GM12878 (cell line): ENCODE measurements around the gene CES3. TPM values are rescaled to one million over a fixed set of nuclear protein-coding genes. Genes with fewer than 3 reads are reported as not detected.

Experiments
- DPF2 ChIP-seq: fragments of 450-650 bp; IDR thresholded peaks from 2 replicates; pipeline ENCODE4 v1.6.1; 2017; ENCODE audit warnings: mild to moderate bottlenecking
- FOXM1 ChIP-seq: IDR thresholded peaks from 2 replicates; pipeline ENCODE4 v1.6.1; 2012; ENCODE audit warnings: low read depth, mild to moderate bottlenecking, inconsistent platforms, low read length, moderate library complexity
- HDAC2 ChIP-seq: fragments of 200-600 bp; sonication (generic); IDR thresholded peaks from 2 replicates; pipeline ENCODE4 v1.6.1; 2017
- KLF5 ChIP-seq: fragments of 450-650 bp; IDR thresholded peaks from 2 replicates; pipeline ENCODE4 v1.6.1; 2014; ENCODE audit warnings: mild to moderate bottlenecking; ENCODE audit not compliant: partially characterized antibody
- MEF2B ChIP-seq: fragments of 450-650 bp; IDR thresholded peaks from 2 replicates; pipeline ENCODE4 v1.6.1; 2018; ENCODE audit warnings: mild to moderate bottlenecking, moderate library complexity; ENCODE audit not compliant: partially characterized antibody, poor library complexity, severe bottlenecking
- MTA2 ChIP-seq: fragments of 450-650 bp; IDR thresholded peaks from 2 replicates; pipeline ENCODE4 v1.6.1; 2016; ENCODE audit warnings: low read depth, mild to moderate bottlenecking, moderate library complexity
- MYB ChIP-seq: fragments of 150-350 bp; IDR thresholded peaks from 2 replicates; pipeline ENCODE4 v1.6.1; 2014; ENCODE audit warnings: mild to moderate bottlenecking, low read depth, low read length, borderline replicate concordance
- NR2C1 ChIP-seq: fragments of 450-650 bp; IDR thresholded peaks from 2 replicates; pipeline ENCODE4 v1.6.1; 2017; ENCODE audit warnings: antibody characterized with exemption, mild to moderate bottlenecking, moderate library complexity
- NR2C2 ChIP-seq: IDR thresholded peaks from 2 replicates; pipeline ENCODE4 v1.6.1; 2011; ENCODE audit warnings: borderline replicate concordance, low read depth; ENCODE audit not compliant: control insufficient read depth, insufficient read length
- PAX8 ChIP-seq: fragments of 450-650 bp; IDR thresholded peaks from 2 replicates; pipeline ENCODE4 v1.6.1; 2017; ENCODE audit warnings: mild to moderate bottlenecking, moderate library complexity
- PML ChIP-seq: IDR thresholded peaks from 2 replicates; pipeline ENCODE4 v1.6.1; 2012; ENCODE audit warnings: low read length, inconsistent platforms
- POU2F2 ChIP-seq: IDR thresholded peaks from 3 replicates; pipeline ENCODE4 v1.6.1; 2011; ENCODE audit warnings: low read depth, mild to moderate bottlenecking, low read length, borderline replicate concordance
- RAD51 ChIP-seq: fragments of 450-650 bp; IDR thresholded peaks from 2 replicates; pipeline ENCODE4 v1.6.1; 2016; ENCODE audit warnings: moderate library complexity, mild to moderate bottlenecking, inconsistent platforms
- SMC3 ChIP-seq: IDR thresholded peaks from 2 replicates; pipeline ENCODE4 v1.6.1; 2011; ENCODE audit warnings: low read length, improper control_type of control experiment, borderline replicate concordance
- STAT3 ChIP-seq: IDR thresholded peaks from 2 replicates; pipeline ENCODE4 v1.6.1; 2011; ENCODE audit warnings: low read depth, low read length, improper control_type of control experiment
- ZNF217 ChIP-seq: fragments of 450-650 bp; IDR thresholded peaks from 2 replicates; pipeline ENCODE4 v1.6.1; 2017; ENCODE audit warnings: antibody characterized with exemption, mild to moderate bottlenecking
- ZNF274 ChIP-seq: IDR thresholded peaks from one replicate; pipeline ENCODE4 v1.8.0; 2011; ENCODE audit not compliant: insufficient read length, insufficient read depth
- ZSCAN29 ChIP-seq: fragments of 450-650 bp; IDR thresholded peaks from 2 replicates; pipeline ENCODE4 v1.6.1; 2017; ENCODE audit warnings: mild to moderate bottlenecking, moderate library complexity
- ZZZ3 ChIP-seq: IDR thresholded peaks from 2 replicates; pipeline ENCODE4 v1.6.1; 2011; ENCODE audit warnings: low read depth; ENCODE audit not compliant: control insufficient read depth, insufficient read length
- polyA plus RNA-seq, 11 experiments: library from polyadenylated mRNA; depleted of rRNA in 4 of 11; unstranded in 6 of 11; stranded (reverse) in 5 of 11; fragments of >200 nt; fragmentation: Nextera tagmentation in 4 of 11; fragmentation: Illumina TruSeq in 1 of 11; extraction: Ambion mirVana in 4 of 11; extraction: Trizol in 1 of 11; gene quantifications; 1 replicate in 1 of 11; 2 replicates in 10 of 11; pipeline versions ENCODE4 v1.2.1 to v1.2.3, GENCODE V29; 2011 to 2016; ENCODE audit warnings: inconsistent platforms in 2 of 11, missing spikeins in 2 of 11, low read depth in 1 of 11
- total RNA-seq, 4 experiments: library from RNA; depleted of rRNA in 3 of 4; stranded (reverse); fragments of >200 nt in 3 of 4; fragmentation: Illumina TruSeq in 1 of 4; extraction: Trizol in 1 of 4; gene quantifications; 2 replicates each; pipeline versions ENCODE4 v1.2.1 to v1.2.3, GENCODE V29; 2013 to 2021
- TF ChIP-seq, protein P1 (sequence below): IDR thresholded peaks from 2 replicates; pipeline ENCODE4 v1.6.1; 2012; ENCODE audit warnings: low read length, inconsistent platforms
- TF ChIP-seq, protein P2 (sequence below): fragments of 150-350 bp; IDR thresholded peaks from 2 replicates; pipeline ENCODE4 v1.6.1; 2014; ENCODE audit warnings: mild to moderate bottlenecking, low read depth, low read length
- TF ChIP-seq, protein P3 (sequence below): fragments of 450-650 bp; IDR thresholded peaks from 2 replicates; pipeline ENCODE4 v1.6.1; 2017; ENCODE audit warnings: mild to moderate bottlenecking, low read depth, inconsistent platforms; ENCODE audit not compliant: poor library complexity, severe bottlenecking
- TF ChIP-seq, protein P4 (sequence below): fragments of 450-650 bp; IDR thresholded peaks from 2 replicates; pipeline ENCODE4 v1.6.1; 2016; ENCODE audit warnings: mild to moderate bottlenecking

The CES3 gene
- total and polyA plus RNA-seq, 10 of the 15 experiments (the other 5 are each of a cell fraction or from before 2014, with no cell fraction given): 0.09 to 3.1 (median 0.76) TPM

DNA sequence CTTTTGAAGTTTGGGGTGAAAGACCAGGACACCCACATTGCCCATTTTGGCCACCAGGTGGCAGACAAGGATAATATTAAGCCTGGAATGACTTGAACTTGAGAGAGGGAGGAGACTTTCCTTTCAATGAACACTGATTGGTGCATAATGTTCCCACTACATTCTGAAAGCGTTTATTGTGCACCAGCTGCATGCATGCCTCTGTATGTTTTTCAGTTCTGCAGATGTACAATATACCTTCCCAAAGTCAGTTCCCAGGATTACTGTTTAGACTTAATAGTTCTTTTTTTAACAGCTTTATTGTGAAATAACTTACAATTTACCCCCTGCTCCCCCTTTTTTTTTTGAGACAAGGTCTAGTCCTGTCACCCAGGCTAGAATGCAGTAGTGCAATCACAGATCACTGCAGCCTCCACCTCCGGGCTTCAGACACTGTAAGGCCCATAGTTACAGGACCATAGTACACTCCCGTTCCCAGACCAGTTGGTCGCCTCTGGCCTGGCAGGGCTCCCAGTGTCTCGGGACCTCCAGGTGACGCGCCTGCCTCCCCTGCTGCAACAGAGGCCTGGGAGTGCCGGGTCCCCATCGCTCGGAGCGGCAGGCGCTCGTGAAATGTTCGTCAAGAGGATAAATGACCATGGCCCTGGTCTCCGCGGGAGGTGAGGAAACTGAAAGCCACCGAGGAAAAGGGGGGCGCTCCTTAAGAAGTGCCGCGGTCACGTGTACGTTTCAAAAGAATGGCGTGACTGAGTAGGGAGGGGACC lies 13.6 kb upstream of the CES3 start (continued):
- TF ChIP-seq, protein P1, sequence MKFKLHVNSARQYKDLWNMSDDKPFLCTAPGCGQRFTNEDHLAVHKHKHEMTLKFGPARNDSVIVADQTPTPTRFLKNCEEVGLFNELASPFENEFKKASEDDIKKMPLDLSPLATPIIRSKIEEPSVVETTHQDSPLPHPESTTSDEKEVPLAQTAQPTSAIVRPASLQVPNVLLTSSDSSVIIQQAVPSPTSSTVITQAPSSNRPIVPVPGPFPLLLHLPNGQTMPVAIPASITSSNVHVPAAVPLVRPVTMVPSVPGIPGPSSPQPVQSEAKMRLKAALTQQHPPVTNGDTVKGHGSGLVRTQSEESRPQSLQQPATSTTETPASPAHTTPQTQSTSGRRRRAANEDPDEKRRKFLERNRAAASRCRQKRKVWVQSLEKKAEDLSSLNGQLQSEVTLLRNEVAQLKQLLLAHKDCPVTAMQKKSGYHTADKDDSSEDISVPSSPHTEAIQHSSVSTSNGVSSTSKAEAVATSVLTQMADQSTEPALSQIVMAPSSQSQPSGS: no peak
- TF ChIP-seq NR2C1: no peak
- TF ChIP-seq, protein P2, sequence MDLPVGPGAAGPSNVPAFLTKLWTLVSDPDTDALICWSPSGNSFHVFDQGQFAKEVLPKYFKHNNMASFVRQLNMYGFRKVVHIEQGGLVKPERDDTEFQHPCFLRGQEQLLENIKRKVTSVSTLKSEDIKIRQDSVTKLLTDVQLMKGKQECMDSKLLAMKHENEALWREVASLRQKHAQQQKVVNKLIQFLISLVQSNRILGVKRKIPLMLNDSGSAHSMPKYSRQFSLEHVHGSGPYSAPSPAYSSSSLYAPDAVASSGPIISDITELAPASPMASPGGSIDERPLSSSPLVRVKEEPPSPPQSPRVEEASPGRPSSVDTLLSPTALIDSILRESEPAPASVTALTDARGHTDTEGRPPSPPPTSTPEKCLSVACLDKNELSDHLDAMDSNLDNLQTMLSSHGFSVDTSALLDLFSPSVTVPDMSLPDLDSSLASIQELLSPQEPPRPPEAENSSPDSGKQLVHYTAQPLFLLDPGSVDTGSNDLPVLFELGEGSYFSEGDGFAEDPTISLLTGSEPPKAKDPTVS: no peak
- no peak for TF ChIP-seq ZNF217
- TF ChIP-seq ZNF274: no peak
- TF ChIP-seq POU2F2: peak; percentile 47; the same call in 1 of the 3 replicates
- 0 out of 2 replicates have a peak, but pooled peaks have one; percentile 40 for TF ChIP-seq STAT3
- TF ChIP-seq, protein P3, sequence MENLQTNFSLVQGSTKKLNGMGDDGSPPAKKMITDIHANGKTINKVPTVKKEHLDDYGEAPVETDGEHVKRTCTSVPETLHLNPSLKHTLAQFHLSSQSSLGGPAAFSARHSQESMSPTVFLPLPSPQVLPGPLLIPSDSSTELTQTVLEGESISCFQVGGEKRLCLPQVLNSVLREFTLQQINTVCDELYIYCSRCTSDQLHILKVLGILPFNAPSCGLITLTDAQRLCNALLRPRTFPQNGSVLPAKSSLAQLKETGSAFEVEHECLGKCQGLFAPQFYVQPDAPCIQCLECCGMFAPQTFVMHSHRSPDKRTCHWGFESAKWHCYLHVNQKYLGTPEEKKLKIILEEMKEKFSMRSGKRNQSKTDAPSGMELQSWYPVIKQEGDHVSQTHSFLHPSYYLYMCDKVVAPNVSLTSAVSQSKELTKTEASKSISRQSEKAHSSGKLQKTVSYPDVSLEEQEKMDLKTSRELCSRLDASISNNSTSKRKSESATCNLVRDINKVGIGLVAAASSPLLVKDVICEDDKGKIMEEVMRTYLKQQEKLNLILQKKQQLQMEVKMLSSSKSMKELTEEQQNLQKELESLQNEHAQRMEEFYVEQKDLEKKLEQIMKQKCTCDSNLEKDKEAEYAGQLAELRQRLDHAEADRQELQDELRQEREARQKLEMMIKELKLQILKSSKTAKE: peak; percentile 44
- no peak for TF ChIP-seq PAX8
- no peak for TF ChIP-seq PML
- TF ChIP-seq ZZZ3: no peak
- no peak for TF ChIP-seq HDAC2
- no peak for TF ChIP-seq MYB
- no peak for TF ChIP-seq ZSCAN29
- no peak for TF ChIP-seq NR2C2
- TF ChIP-seq, protein P4, sequence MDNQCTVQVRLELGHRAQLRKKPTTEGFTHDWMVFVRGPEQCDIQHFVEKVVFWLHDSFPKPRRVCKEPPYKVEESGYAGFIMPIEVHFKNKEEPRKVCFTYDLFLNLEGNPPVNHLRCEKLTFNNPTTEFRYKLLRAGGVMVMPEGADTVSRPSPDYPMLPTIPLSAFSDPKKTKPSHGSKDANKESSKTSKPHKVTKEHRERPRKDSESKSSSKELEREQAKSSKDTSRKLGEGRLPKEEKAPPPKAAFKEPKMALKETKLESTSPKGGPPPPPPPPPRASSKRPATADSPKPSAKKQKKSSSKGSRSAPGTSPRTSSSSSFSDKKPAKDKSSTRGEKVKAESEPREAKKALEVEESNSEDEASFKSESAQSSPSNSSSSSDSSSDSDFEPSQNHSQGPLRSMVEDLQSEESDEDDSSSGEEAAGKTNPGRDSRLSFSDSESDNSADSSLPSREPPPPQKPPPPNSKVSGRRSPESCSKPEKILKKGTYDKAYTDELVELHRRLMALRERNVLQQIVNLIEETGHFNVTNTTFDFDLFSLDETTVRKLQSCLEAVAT: no peak
- peak; percentile 32 for TF ChIP-seq KLF5
- no peak for TF ChIP-seq MTA2
- TF ChIP-seq RAD51: peak; percentile 37; the same call in 1 of the 2 replicates
- no peak for TF ChIP-seq DPF2
- TF ChIP-seq SMC3: peak; percentile 70
- no peak for TF ChIP-seq FOXM1
- TF ChIP-seq MEF2B: no peak
